Esophagus squamous epithelium (tissue), 4 donors: Measurements from ENCODE around the gene TMC1.

Experiments
- CTCF ChIP-seq, 6 experiments: fragments of 450-650 bp in 4 of 6; fragments of 200-600 bp in 2 of 6; sonication (generic) in 2 of 6; IDR thresholded peaks; one replicate each; pipeline ENCODE4 v1.5.1; 2016 to 2019; ENCODE audit warnings: antibody characterized with exemption in 6 of 6, mild to moderate bottlenecking in 4 of 6, moderate library complexity in 4 of 6
- POLR2A ChIP-seq, 4 donors: fragments of 450-650 bp; IDR thresholded peaks; one replicate each; pipeline ENCODE4 v1.6.1; 2017; ENCODE audit warnings: antibody characterized with exemption in 4 of 4, mild to moderate bottlenecking in 4 of 4, moderate library complexity in 3 of 4

DNA sequence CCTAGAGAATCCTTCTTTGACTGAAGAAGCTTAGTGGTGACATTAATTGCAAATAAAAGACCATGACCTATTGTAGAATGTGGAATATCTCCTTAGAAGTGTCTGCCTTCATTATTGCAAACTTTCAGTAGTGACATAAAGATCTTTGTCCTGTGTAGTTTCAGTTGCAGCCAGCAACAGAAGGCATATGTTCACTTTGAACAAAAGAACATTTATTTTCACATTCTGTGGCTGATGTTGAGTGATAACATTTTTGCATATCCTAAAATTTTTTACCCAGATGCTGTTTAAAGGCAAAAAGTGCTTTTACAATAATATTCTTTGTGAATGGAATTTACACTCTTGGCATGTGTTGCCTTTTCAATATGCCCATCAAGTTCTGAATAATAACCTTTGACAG lies 165.9 kb downstream of the TMC1 start:
- no peak for TF ChIP-seq CTCF (IDR thresholded peaks at IDR 0.05)
- no peak for TF ChIP-seq POLR2A (IDR thresholded peaks at IDR 0.05)
